ENCODE data around the gene ERC2.
A peak's percentile ranks its signal among the peaks of the same experiment; 100 is the strongest.
"Not testable (repeated sequence)": the region's sequence is repeated elsewhere in the genome, so short reads cannot be mapped to it uniquely, and the experiment has no call there.

ERC2 gene

DNA sequence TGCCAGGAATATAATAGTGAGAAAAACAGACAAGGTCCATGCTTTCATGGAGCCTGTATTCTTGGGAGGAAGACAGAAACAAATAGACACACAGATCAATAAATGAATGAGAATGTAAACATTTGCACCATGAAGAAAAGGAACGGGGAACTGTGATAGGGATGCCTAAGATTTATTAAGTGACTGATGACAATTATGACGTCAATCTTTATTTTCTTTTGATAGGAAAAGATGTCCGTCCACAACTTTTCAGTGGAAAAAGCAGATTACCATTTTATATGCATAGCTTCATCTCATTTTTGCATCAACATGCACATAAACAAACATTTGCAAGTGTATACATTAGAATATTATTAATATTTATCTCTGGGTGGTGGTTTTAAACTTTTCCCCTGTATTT, 953.3 kb downstream of the ERC2 start:
- TF ChIP-seq, protein P1, sequence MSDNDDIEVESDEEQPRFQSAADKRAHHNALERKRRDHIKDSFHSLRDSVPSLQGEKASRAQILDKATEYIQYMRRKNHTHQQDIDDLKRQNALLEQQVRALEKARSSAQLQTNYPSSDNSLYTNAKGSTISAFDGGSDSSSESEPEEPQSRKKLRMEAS (IDR thresholded peaks at IDR 0.05; ENCODE audit: low read depth, low read length) = no peak
- TF ChIP-seq MYC (IDR thresholded peaks at IDR 0.05; ENCODE audit: low read depth, low read length) = no peak
- TF ChIP-seq, protein P2, sequence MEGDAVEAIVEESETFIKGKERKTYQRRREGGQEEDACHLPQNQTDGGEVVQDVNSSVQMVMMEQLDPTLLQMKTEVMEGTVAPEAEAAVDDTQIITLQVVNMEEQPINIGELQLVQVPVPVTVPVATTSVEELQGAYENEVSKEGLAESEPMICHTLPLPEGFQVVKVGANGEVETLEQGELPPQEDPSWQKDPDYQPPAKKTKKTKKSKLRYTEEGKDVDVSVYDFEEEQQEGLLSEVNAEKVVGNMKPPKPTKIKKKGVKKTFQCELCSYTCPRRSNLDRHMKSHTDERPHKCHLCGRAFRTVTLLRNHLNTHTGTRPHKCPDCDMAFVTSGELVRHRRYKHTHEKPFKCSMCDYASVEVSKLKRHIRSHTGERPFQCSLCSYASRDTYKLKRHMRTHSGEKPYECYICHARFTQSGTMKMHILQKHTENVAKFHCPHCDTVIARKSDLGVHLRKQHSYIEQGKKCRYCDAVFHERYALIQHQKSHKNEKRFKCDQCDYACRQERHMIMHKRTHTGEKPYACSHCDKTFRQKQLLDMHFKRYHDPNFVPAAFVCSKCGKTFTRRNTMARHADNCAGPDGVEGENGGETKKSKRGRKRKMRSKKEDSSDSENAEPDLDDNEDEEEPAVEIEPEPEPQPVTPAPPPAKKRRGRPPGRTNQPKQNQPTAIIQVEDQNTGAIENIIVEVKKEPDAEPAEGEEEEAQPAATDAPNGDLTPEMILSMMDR (IDR thresholded peaks at IDR 0.05; ENCODE audit: low read depth, low read length) = no peak
- H3K4me3 ChIP-seq (ENCODE audit: low read depth, low read length) = no peak overlapping the region
- no peak for DNase-seq (ENCODE audit: low read depth)

DNA sequence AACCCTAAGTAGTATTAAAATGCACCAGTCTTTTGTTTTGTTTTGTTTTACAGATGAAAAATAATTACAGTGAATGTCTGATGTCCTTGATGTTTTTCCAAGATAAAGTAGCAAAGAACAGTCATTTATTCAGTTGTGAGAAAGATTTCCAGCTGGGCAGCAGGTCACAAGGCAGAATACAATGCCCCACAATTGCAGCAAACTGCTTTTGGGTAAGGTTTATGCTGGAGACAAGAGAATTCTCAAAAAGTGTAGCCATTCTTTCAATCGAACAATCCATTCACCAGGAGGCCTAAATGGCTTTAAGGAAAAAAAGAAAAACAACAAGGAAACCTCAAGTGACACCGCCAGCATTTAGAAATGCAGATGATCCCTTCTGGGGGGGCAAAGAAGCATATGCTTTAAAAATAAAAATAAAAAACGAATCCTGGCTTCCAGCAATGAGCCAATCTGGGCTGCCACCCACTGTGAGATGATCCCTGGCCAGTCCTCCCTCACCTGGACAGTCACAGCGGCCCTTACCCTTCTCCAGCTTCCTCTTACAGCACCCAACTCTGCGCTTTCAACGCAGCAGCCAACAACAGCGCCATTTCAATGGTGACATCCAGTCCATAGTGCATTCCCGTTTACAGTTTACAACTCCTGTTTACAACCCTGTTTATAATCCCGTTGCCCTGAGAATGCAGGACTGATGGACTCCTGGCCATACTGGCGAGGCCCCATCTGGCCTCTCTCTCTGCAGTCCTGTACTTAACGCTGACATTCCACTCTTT, 955.5 kb downstream of the ERC2 start:
- H3K4me3 ChIP-seq (ENCODE audit: low read depth, low read length) = no peak overlapping the region
- no peak for DNase-seq (ENCODE audit: low read depth)
- TF ChIP-seq MYC (IDR thresholded peaks at IDR 0.05; ENCODE audit: low read depth, low read length) (no peak), POLR2A (IDR thresholded peaks at IDR 0.05; ENCODE audit: extremely low read depth, insufficient read length) (no peak)
- TF ChIP-seq, protein P2 (IDR thresholded peaks at IDR 0.05; ENCODE audit: low read depth, low read length) = no peak
- TF ChIP-seq, protein P1 (IDR thresholded peaks at IDR 0.05; ENCODE audit: low read depth, low read length) = no peak

DNA sequence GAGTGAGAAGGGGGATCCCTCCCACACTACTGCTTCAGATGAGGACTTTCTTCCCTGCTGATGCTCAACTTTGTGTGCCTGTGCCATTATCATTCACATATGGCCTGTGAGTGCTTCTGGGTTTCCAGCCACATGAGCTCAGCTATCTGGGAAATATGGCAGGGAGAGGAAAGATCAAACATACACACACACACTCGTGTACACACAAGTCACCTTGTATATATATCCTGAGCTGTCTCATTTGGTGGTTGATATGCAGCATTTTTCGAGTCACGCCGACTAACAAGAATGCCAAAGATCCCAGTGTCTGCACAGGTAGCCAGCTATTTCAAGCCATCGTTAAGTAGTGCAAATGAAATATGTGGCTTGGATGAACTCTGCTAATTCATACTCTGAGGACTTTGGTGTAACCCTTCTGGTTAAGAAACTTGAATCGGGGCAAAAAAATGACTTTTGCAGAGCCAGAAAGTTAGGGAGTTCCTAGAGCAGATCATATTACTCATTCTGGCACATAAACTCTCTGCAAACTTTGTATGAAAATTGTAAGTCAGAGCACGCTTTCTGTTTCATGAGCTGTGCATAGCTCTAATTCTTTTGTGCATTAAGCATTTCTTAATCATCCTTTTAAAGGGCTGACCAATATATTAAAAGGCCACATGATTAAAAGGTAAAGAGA, 956.2 kb downstream of the ERC2 start:
- no peak for DNase-seq (ENCODE audit: low read depth)
- TF ChIP-seq POLR2A (IDR thresholded peaks at IDR 0.05; ENCODE audit: extremely low read depth, insufficient read length) (no peak), MYC (IDR thresholded peaks at IDR 0.05; ENCODE audit: low read depth, low read length) (no peak)
- TF ChIP-seq, protein P1 (IDR thresholded peaks at IDR 0.05; ENCODE audit: low read depth, low read length) = no peak
- TF ChIP-seq, protein P2 (IDR thresholded peaks at IDR 0.05; ENCODE audit: low read depth, low read length) = no peak
- no peak overlapping the region for H3K4me3 ChIP-seq (ENCODE audit: low read depth, low read length)

DNA sequence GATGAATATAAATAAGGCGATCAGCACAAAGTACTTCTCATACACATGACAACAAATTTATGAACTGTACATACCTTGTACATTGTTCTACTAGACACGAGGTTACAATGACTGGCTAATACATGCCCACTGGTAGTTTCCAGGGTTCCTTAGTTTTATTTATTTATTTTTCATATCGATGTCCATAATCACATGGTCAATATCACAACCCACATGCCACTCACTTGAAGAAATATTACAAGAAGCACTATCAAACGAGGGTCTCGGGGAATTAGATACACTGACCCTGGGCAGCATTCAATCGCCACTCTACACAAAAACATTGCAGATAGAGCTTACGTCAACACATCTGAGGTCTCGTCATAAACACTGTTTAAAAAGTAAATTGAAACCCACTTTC, 959.9 kb downstream of the ERC2 start:
- DNase-seq (ENCODE audit: low read depth) = no peak
- TF ChIP-seq, protein P2 (IDR thresholded peaks at IDR 0.05; ENCODE audit: low read depth, low read length) = no peak
- TF ChIP-seq POLR2A (IDR thresholded peaks at IDR 0.05; ENCODE audit: extremely low read depth, insufficient read length) = no peak
- TF ChIP-seq, protein P1 (IDR thresholded peaks at IDR 0.05; ENCODE audit: low read depth, low read length) = no peak
- TF ChIP-seq MYC (IDR thresholded peaks at IDR 0.05; ENCODE audit: low read depth, low read length) = no peak

DNA sequence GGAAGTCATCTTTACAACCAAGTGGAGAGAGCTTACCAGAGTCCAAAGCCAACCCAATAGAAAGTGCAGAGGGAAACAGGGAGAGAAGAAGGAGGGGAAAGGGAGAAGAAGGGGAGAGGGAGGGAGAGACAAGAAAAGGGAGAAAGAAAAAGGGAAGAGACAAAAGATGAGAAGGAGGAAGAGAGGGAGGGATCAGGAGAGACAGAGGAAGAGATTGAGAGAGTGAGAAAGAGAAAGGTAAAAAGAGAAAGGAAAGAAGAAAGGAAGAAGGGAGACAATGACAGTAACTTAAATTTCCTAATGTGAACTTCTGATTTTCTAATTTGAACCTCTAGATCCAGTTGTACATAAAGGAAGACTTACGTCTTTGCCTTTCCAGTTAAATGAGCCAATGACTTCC, 960.5 kb downstream of the ERC2 start:
- DNase-seq (ENCODE audit: low read depth) = no peak
- no peak for TF ChIP-seq MYC (IDR thresholded peaks at IDR 0.05; ENCODE audit: low read depth, low read length)
- no peak overlapping the region for H3K4me3 ChIP-seq (ENCODE audit: low read depth, low read length)

More for the DNA sequence above, 959.9 kb downstream of the ERC2 start:
- no peak overlapping the region for H3K4me3 ChIP-seq (ENCODE audit: low read depth, low read length)

DNA sequence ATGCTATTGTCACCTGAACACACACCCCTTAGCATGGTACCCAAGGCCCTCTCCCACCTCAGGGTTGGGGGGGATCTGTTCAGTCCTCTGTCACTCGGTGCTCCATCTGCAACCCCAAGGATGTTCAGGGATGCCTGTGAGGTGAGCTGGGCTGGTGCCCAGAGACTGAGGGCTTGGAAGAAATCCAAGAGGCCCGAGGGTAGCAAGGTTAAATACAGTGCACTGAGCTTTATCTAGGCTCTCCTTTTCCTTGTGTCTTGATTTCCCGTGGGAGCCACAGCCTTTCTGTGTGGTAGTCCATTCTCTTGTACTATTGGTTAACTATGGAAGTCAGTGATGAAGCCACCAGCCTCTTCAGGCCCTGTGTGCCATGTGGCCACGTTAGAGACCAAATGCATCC, 962.5 kb downstream of the ERC2 start:
- no peak for DNase-seq (ENCODE audit: low read depth)
- no peak overlapping the region for H3K4me3 ChIP-seq (ENCODE audit: low read depth, low read length)
- TF ChIP-seq MYC (IDR thresholded peaks at IDR 0.05; ENCODE audit: low read depth, low read length) (no peak), POLR2A (IDR thresholded peaks at IDR 0.05; ENCODE audit: extremely low read depth, insufficient read length) (no peak)
- TF ChIP-seq, protein P2 (IDR thresholded peaks at IDR 0.05; ENCODE audit: low read depth, low read length) = no peak
- TF ChIP-seq, protein P1 (IDR thresholded peaks at IDR 0.05; ENCODE audit: low read depth, low read length) = no peak

DNA sequence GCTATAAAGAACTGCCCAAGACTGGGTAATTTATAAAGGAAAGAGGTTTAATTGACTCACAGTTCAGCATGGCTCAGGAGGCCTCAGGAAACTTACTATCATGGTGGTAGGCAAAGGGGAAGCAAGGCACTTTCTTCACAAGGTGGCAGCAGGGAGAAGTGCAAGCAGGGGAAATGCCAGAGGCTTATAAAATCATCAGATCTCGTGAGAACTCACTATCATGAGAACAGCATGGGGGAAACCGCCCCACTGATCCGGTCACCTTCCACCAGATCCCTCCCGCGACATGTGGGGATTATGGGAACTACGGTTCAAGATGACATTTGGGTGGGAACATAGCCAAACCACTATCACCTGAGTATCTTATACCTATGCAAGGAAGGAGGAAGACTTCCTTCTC, 963.2 kb downstream of the ERC2 start:
- DNase-seq (ENCODE audit: low read depth) = peak; percentile 10
- H3K4me3 ChIP-seq (ENCODE audit: low read depth, low read length) = not testable (repeated sequence)

All from NB4 (cell line).